Measurements from ENCODE around the gene GTF2F2. TPM values are rescaled to one million over a fixed set of nuclear protein-coding genes. Genes with fewer than 3 reads are reported as not detected.

The GTF2F2 gene
- total and polyA plus RNA-seq, 9 donors = 12.4 to 19.2 (median 14.6) TPM

DNA sequence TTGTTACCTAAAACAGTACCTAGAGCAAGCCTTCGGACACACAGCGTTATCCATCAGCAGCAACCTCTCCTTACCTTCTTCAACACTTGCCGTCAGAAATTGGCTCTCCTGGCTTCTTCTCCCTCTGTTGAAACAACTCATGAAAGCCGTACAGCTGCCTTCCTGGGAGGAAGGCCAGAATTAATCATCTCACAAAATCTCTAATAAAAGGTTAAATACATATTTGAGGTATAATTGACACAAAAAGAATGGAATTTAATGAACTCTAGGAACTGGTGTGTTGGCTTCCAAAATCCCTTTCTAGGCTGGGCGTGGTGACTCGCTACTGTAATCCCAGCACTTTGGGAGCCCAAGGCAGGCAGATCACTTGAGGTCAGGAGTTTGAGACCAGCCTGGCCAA, 37.3 kb upstream of the GTF2F2 start:
- no peak for DNase-seq
- Histone ChIP-seq H3K27ac (no peak overlapping the region), H3K9me3 (no peaks in the 10 kb centered on the region), H3K4me3 (no peak overlapping the region), H3K27me3 (no peaks in the 10 kb centered on the region), H3K4me1 (ENCODE audit: insufficient read depth) (no peaks in the 10 kb centered on the region), H3K36me3 (no peaks in the 10 kb centered on the region)
- 68 to 77% (median 72%) methylated on average over 6 of the region's 6 CpGs for WGBS, 3 donors
- TF ChIP-seq EP300 (IDR thresholded peaks at IDR 0.05) (no peak), POLR2A (IDR thresholded peaks at IDR 0.05) (no peak)
- TF ChIP-seq, protein P1, sequence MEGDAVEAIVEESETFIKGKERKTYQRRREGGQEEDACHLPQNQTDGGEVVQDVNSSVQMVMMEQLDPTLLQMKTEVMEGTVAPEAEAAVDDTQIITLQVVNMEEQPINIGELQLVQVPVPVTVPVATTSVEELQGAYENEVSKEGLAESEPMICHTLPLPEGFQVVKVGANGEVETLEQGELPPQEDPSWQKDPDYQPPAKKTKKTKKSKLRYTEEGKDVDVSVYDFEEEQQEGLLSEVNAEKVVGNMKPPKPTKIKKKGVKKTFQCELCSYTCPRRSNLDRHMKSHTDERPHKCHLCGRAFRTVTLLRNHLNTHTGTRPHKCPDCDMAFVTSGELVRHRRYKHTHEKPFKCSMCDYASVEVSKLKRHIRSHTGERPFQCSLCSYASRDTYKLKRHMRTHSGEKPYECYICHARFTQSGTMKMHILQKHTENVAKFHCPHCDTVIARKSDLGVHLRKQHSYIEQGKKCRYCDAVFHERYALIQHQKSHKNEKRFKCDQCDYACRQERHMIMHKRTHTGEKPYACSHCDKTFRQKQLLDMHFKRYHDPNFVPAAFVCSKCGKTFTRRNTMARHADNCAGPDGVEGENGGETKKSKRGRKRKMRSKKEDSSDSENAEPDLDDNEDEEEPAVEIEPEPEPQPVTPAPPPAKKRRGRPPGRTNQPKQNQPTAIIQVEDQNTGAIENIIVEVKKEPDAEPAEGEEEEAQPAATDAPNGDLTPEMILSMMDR (IDR thresholded peaks at IDR 0.05) = no peak
- intact Hi-C loops (cut with DNase I) = no loop called here

DNA sequence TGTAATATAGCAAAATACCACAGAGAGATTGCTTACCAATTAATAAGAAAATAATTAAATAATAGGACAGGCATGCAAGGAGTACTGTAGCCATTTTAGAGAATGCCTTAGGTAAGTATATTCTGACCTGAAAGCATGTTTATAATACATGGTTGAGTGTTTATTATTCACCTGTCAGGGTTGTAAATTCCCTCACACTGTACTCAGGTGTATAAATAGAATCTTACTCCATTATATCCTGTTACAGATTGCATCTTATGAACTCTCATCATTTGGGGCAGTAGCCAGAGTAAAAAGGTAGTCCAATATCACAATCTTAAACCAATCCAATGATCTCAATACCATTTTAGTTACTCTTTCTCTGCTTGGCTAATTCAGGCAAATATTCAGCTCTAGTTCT, 35.8 kb upstream of the GTF2F2 start:
- no peak for TF ChIP-seq EP300 (IDR thresholded peaks at IDR 0.05)
- TF ChIP-seq, protein P1 (IDR thresholded peaks at IDR 0.05) = no peak
- H3K27ac ChIP-seq = no peak overlapping the region
- no peaks in the 10 kb centered on the region for H3K27me3 ChIP-seq
- H3K36me3 ChIP-seq = no peaks in the 10 kb centered on the region
- no peak overlapping the region for H3K4me3 ChIP-seq
- no peak for DNase-seq
- no peaks in the 10 kb centered on the region for H3K9me3 ChIP-seq
- intact Hi-C loops (cut with DNase I) = no loop called here
- no peaks in the 10 kb centered on the region for H3K4me1 ChIP-seq (ENCODE audit: insufficient read depth)

DNA sequence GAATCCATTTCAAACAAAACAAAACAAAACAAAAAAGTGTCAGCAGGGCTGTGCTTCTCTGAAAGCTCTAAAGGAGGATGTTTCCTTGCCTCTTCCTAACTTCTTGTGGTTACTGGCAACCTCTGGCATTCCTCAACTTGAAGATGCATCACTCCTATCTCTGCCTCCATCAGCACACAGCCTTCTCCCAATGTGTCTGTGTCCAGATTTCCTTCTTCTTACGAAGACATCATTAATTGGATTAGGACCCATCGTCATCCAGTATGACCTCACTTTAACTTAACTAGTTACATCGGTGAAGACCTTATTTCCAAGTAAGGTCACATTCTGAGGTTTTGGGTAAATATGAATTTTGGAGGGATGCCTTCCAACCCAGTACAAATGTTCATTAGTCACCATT, 33.8 kb upstream of the GTF2F2 start:
- TF ChIP-seq EP300 (IDR thresholded peaks at IDR 0.05) (no peak), POLR2A (IDR thresholded peaks at IDR 0.05) (no peak)
- TF ChIP-seq, protein P1 (IDR thresholded peaks at IDR 0.05) = no peak
- DNase-seq = no peak
- no peak overlapping the region for H3K4me3 ChIP-seq
- no peaks in the 10 kb centered on the region for H3K27me3 ChIP-seq
- 65 to 81% (median 76%) methylated on average over 3 of the region's 3 CpGs for WGBS, 3 donors
- intact Hi-C loops (cut with DNase I) = no loop called here
- H3K27ac ChIP-seq = no peak overlapping the region
- no peaks in the 10 kb centered on the region for H3K9me3 ChIP-seq
- H3K4me1 ChIP-seq (ENCODE audit: insufficient read depth) = no peaks in the 10 kb centered on the region
- no peaks in the 10 kb centered on the region for H3K36me3 ChIP-seq

DNA sequence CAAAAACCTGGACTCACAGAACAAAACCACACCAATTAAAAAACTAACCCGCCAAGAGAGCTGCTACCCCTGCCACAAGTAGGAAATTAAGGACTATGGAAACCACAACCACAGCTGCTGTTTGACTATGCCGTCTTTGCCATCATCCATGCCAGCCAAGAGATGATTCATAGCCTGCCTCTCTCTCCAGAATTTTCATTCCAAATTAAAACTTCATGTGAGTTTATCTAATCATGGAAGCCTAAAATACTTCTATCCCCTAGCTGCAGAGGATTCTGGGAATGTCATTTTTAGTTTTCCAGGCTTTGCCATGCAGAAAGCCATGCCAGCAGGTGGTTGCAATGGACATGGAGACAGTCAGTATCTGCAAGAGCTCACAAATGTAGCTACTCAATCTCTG, 27.6 kb upstream of the GTF2F2 start:
- no peaks in the 10 kb centered on the region for H3K27me3 ChIP-seq
- H3K4me3 ChIP-seq = no peak overlapping the region
- H3K36me3 ChIP-seq = no peaks in the 10 kb centered on the region
- no peak overlapping the region for H3K27ac ChIP-seq
- DNase-seq = no peak
- H3K9me3 ChIP-seq = no peaks in the 10 kb centered on the region
- intact Hi-C loops (cut with DNase I) = no loop called here
- no peak for TF ChIP-seq EP300 (IDR thresholded peaks at IDR 0.05)
- TF ChIP-seq POLR2A (IDR thresholded peaks at IDR 0.05) = no peak
- TF ChIP-seq, protein P1 (IDR thresholded peaks at IDR 0.05) = no peak
- 59 to 69% (median 61%) methylated on average over 2 of the region's 2 CpGs for WGBS, 3 donors
- no peaks in the 10 kb centered on the region for H3K4me1 ChIP-seq (ENCODE audit: insufficient read depth)

Data from ovary (tissue), 9 donors.